ENCODE data around the gene CACYBP.

CACYBP gene

DNA sequence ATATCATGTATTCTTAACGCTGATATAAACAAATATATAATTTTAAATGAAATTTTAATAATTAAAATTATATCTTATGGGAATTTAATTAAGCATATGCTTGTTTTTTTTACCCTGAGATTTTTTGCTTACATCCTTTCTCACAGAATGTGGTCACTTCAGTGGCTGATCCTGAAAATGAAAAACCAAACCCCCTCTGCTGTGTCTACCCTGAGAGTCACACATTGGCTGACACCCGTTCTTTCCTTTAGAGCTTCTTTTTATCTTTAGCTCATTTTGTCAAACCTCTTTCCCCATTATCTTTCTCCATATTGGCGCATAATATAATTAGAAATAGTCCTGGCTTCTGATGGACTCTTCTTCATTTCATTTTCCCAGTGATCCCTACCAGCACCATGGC is 10.8 kb upstream of the CACYBP start:
- Histone ChIP-seq H3K36me3 (ENCODE audit: insufficient read depth, low read length) (peaks cover 8% of the 10 kb centered on the region; the same call in 1 of the 2 replicates), H3K9me3 (ENCODE audit: control insufficient read depth, insufficient read depth, low read length) (no peaks in the 10 kb centered on the region), H3K4me1 (ENCODE audit: insufficient read depth, low read length) (no peaks in the 10 kb centered on the region), H3K9ac (ENCODE audit: low read depth, low read length) (no peak overlapping the region)

DNA sequence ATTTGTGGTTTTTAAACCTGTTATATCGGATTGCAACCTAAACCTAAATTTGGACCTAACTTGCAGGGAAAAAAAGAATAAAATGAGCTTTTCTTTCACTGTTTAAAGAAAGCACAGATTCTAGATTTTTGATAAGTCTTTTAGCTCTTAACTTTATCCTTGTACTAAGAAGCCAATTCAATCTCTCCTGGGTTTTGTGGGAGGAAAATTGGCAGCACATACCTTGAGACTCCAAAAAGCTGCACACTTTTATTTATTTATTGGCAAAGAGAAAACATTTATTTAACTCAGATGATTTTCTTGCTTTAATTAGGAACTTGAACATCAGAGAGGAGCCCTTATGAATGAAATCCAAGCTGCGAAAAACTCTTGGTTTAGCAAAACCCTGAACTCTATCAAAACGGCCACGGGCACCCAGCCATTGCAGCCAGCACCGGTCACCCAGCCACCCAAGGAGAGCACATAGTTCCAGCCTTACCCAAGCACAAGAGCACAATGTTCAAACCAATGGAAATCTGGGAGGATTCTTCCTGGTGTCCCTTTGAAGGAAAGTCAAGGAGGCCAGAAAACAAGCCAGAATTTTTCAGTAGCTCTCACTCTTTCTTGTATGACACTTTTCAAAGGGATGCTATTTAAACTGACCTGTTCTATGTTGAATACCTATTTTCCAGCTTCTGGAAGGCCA is 10.1 kb upstream of the CACYBP start:
- peaks cover 8% of the 10 kb centered on the region; the same call in 1 of the 2 replicates for H3K36me3 ChIP-seq (ENCODE audit: insufficient read depth, low read length)
- no peak overlapping the region for H3K9ac ChIP-seq (ENCODE audit: low read depth, low read length)
- H3K4me1 ChIP-seq (ENCODE audit: insufficient read depth, low read length) = no peaks in the 10 kb centered on the region
- H3K9me3 ChIP-seq (ENCODE audit: control insufficient read depth, insufficient read depth, low read length) = no peaks in the 10 kb centered on the region

DNA sequence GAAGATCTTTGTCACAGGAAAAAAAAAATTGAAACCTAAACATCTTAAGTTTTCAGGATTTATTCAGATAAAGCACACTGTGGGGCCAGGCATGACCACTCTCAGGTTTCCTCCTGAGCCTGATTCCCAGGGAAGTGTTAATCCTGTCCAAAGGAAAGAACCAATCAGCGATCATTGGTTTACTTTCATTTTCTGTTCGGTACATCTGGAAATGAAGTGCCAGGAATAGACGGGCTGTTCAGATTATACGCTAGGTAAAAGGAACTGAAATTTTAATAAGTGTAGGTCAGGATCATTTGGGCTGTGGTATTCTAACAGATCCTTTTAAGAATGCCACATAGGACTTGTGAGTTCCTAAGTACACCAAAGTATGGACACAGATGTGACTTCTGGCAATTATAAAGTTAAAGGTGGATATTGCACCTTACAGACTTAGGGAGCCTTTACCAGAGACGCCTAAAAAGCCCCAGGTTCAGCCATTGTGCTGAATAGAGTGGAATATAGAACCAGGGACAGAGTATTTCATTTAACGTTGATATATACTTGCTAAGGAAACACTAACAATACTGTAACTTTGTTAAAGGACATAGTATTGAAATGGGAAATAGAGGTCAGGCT is 9.3 kb upstream of the CACYBP start:
- no peaks in the 10 kb centered on the region for H3K4me1 ChIP-seq (ENCODE audit: insufficient read depth, low read length)
- peaks cover 8% of the 10 kb centered on the region; the same call in 1 of the 2 replicates for H3K36me3 ChIP-seq (ENCODE audit: insufficient read depth, low read length)
- H3K9ac ChIP-seq (ENCODE audit: low read depth, low read length) = no peak overlapping the region
- no peaks in the 10 kb centered on the region for H3K9me3 ChIP-seq (ENCODE audit: control insufficient read depth, insufficient read depth, low read length)

GRCh38 chr1:174991473-174991872 is 8.3 kb upstream of the CACYBP start:
- Histone ChIP-seq H3K9me3 (ENCODE audit: control insufficient read depth, insufficient read depth, low read length) (no peaks in the 10 kb centered on the region), H3K4me1 (ENCODE audit: insufficient read depth, low read length) (no peaks in the 10 kb centered on the region), H3K36me3 (ENCODE audit: insufficient read depth, low read length) (peaks cover 8% of the 10 kb centered on the region; the same call in 1 of the 2 replicates), H3K9ac (ENCODE audit: low read depth, low read length) (no peak overlapping the region)

- Histone ChIP-seq H3K9ac (ENCODE audit: low read depth, low read length) (no peak overlapping the region), H3K36me3 (ENCODE audit: insufficient read depth, low read length) (peaks cover 3% of the 10 kb centered on the region; the same call in 1 of the 2 replicates), H3K4me1 (ENCODE audit: insufficient read depth, low read length) (no peaks in the 10 kb centered on the region; the same call in 1 of the 2 replicates), H3K9me3 (ENCODE audit: control insufficient read depth, insufficient read depth, low read length) (no peaks in the 10 kb centered on the region)
Measured at GRCh38 chr1:174995121-174995520, 4.6 kb upstream of the CACYBP start.

GRCh38 chr1:174995916-174996315 is 3.8 kb upstream of the CACYBP start:
- Histone ChIP-seq H3K4me1 (ENCODE audit: insufficient read depth, low read length) (no peaks in the 10 kb centered on the region; the same call in 1 of the 2 replicates), H3K36me3 (ENCODE audit: insufficient read depth, low read length) (no peaks in the 10 kb centered on the region), H3K9ac (ENCODE audit: low read depth, low read length) (no peak overlapping the region), H3K9me3 (ENCODE audit: control insufficient read depth, insufficient read depth, low read length) (no peaks in the 10 kb centered on the region)

DNA sequence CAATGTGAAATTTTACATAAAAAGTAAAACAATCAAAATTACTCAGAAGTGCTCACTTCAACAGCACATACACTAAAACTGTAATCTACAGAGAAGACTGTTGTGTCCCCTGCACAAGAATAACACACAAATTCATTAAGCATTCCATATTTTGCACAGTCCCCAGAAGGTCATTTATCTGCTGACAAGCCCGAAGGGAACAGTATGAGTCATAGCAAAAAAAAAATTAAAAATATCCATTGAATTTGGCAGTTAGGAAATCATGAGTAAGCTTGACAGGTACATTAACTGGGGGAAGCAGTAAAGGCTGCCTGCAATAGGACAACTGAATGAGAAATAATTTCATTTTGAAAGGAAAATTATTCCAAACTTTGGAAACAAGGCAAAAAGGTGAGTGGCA is 3.3 kb upstream of the CACYBP start:
- peaks cover 4% of the 10 kb centered on the region; the same call in 1 of the 2 replicates for H3K4me1 ChIP-seq (ENCODE audit: insufficient read depth, low read length)
- H3K9me3 ChIP-seq (ENCODE audit: control insufficient read depth, insufficient read depth, low read length) = no peaks in the 10 kb centered on the region
- no peak overlapping the region for H3K9ac ChIP-seq (ENCODE audit: low read depth, low read length)
- no peaks in the 10 kb centered on the region for H3K36me3 ChIP-seq (ENCODE audit: insufficient read depth, low read length)

- Histone ChIP-seq H3K9ac (ENCODE audit: low read depth, low read length) (no peak overlapping the region), H3K36me3 (ENCODE audit: insufficient read depth, low read length) (no peaks in the 10 kb centered on the region), H3K4me1 (ENCODE audit: insufficient read depth, low read length) (peaks cover 4% of the 10 kb centered on the region; the same call in 1 of the 2 replicates), H3K9me3 (ENCODE audit: control insufficient read depth, insufficient read depth, low read length) (no peaks in the 10 kb centered on the region)
Measured at GRCh38 chr1:174997041-174997440, 2.7 kb upstream of the CACYBP start.

GRCh38 chr1:174998569-174999215 is 1.1 kb upstream of the CACYBP start:
- H3K4me1 ChIP-seq (ENCODE audit: insufficient read depth, low read length) = peaks cover 10% of the 10 kb centered on the region

GRCh38 chr1:174999216-174999935 is 371 bp upstream of the CACYBP start:
- peaks cover 10% of the 10 kb centered on the region for H3K4me1 ChIP-seq (ENCODE audit: insufficient read depth, low read length)
- no peaks in the 10 kb centered on the region for H3K36me3 ChIP-seq (ENCODE audit: insufficient read depth, low read length)

More at GRCh38 chr1:174998569-174999215, 1.1 kb upstream of the CACYBP start:
- Histone ChIP-seq H3K36me3 (ENCODE audit: insufficient read depth, low read length) (no peaks in the 10 kb centered on the region), H3K9ac (ENCODE audit: low read depth, low read length) (peak overlapping the region; percentile 91), H3K9me3 (ENCODE audit: control insufficient read depth, insufficient read depth, low read length) (no peaks in the 10 kb centered on the region)

DNA sequence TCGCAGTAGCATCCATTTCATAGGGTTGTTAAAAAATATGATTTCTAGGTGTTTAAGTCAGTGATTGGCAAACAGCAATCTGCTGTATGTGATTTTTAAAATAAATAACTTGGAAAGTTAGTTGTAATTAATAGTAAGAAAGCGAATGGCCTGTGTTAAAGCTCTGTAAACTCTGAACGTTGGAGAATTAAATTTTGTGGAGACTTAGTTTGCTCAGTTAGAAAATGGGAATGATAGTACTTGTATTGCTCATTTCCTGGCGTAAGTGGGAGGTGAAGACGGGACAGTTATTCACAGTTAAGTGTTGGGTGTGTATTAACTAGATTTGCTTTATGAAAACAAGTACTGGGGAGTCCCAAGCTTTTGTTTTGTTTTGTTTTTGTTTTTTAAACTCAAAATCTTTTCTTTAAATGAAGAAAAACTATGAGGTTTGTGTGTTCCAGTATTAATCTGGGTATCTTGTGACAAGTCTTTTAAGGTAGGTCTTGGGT is 995 bp downstream of the CACYBP start:
- H3K4me1 ChIP-seq (ENCODE audit: insufficient read depth, low read length) = peaks cover 10% of the 10 kb centered on the region
- H3K36me3 ChIP-seq (ENCODE audit: insufficient read depth, low read length) = peaks cover 6% of the 10 kb centered on the region; the same call in 1 of the 2 replicates

More at GRCh38 chr1:174999216-174999935, 371 bp upstream of the CACYBP start:
- Histone ChIP-seq H3K9me3 (ENCODE audit: control insufficient read depth, insufficient read depth, low read length) (no peaks in the 10 kb centered on the region), H3K9ac (ENCODE audit: low read depth, low read length) (peak overlapping the region; percentile 91)

GRCh38 chr1:175002910-175003517 is 3.3 kb downstream of the CACYBP start:
- Histone ChIP-seq H3K4me1 (ENCODE audit: insufficient read depth, low read length) (peaks cover 10% of the 10 kb centered on the region), H3K9me3 (ENCODE audit: control insufficient read depth, insufficient read depth, low read length) (no peaks in the 10 kb centered on the region), H3K9ac (ENCODE audit: low read depth, low read length) (no peak overlapping the region), H3K36me3 (ENCODE audit: insufficient read depth, low read length) (peaks cover 13% of the 10 kb centered on the region)

More for the DNA sequence above, 995 bp downstream of the CACYBP start:
- no peaks in the 10 kb centered on the region for H3K9me3 ChIP-seq (ENCODE audit: control insufficient read depth, insufficient read depth, low read length)
- peak overlapping the region; percentile 91 for H3K9ac ChIP-seq (ENCODE audit: low read depth, low read length)

DNA sequence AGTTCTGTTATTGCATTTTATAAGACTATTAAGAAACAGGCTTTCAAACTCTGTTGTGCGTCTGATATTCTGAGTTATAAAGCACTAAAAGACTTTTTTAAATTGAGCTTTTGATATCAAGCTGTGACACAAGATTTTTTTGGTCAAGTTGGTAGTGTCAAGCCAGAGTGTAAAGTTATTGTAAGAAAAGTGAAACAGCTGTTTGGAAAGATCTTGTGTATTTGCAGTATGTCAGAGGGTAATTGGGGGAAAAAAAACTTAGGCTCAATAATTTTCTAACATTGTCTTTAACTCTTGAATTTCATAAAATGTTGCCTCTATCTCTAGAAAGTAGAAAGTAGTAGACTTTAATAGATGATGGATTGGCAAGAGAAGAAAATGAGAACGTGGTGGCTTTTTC is 3.8 kb downstream of the CACYBP start:
- Histone ChIP-seq H3K4me1 (ENCODE audit: insufficient read depth, low read length) (peaks cover 10% of the 10 kb centered on the region; the same call in 1 of the 2 replicates), H3K9ac (ENCODE audit: low read depth, low read length) (no peak overlapping the region), H3K9me3 (ENCODE audit: control insufficient read depth, insufficient read depth, low read length) (no peaks in the 10 kb centered on the region), H3K36me3 (ENCODE audit: insufficient read depth, low read length) (peaks cover 16% of the 10 kb centered on the region)

All from ES-I3 (cell line).